Measurements from ENCODE around the gene DDAH1. TPM values are rescaled to one million over a fixed set of nuclear protein-coding genes. Genes with fewer than 3 reads are reported as not detected.

The DDAH1 gene
- total and polyA plus RNA-seq, 2 of the 8 experiments (the other 6 are each of a cell fraction or from before 2014, with no cell fraction given): 22.8 to 54.5 TPM

GRCh38 chr1:85339656-85340399 is 125.1 kb downstream of the DDAH1 start:
- H3K27me3 ChIP-seq (replicated peaks in 1 of 4; ENCODE audit: control insufficient read depth in 3 of 4, extremely low read depth in 1 of 4, insufficient read depth in 3 of 4, low read length in 3 of 4): no peaks in the 10 kb centered on the region
- no peaks in the 10 kb centered on the region for H3K36me3 ChIP-seq (ENCODE audit: control insufficient read depth in 2 of 4, insufficient read depth in 4 of 4, low read length in 3 of 4)
- FAIRE-seq: no peak
- ChIA-PET CTCF (ENCODE audit: partially characterized antibody) (interaction anchor here (1.5 to 2.6 kb wide), 2 partner anchors 9 to 123 kb away, joined by 3 to 11 read pairs; no protein-coding TSS in a partner anchor), POLR2A (ENCODE audit: partially characterized antibody) (no interaction called here)
- H2BK120ac ChIP-seq (replicated peaks; ENCODE audit: low read depth, low read length): peak overlapping the region; percentile 79
- H3K79me2 ChIP-seq (ENCODE audit: control insufficient read depth in 1 of 2, insufficient read depth in 2 of 2, low read length in 2 of 2): no peaks in the 10 kb centered on the region
- no peak overlapping the region for H4K8ac ChIP-seq (ENCODE audit: extremely low read depth, insufficient read depth, low read length)
- H4K20me1 ChIP-seq (replicated peaks in 1 of 2; ENCODE audit: control insufficient read depth in 1 of 2, insufficient read depth in 2 of 2, low read length in 2 of 2): no peaks in the 10 kb centered on the region
- H2BK12ac ChIP-seq (ENCODE audit: low read depth, low read length): peak overlapping the region; percentile 64; the same call in 1 of the 2 replicates
- H3K23ac ChIP-seq (ENCODE audit: insufficient read length): no peak overlapping the region
- H3K9me3 ChIP-seq (ENCODE audit: insufficient read depth in 2 of 2, low read depth in 1 of 2, low read length in 1 of 2): no peaks in the 10 kb centered on the region
- 0 out of 2 replicates have a peak overlapping the region, but pooled peaks have one; percentile 66 for H2BK20ac ChIP-seq (ENCODE audit: low read length)
- H3K56ac ChIP-seq (replicated peaks; ENCODE audit: insufficient read length, low read depth, low read length): no peak overlapping the region
- H3K4me2 ChIP-seq (ENCODE audit: insufficient read depth in 1 of 2, low read depth in 2 of 2, low read length in 2 of 2): no peak overlapping the region
- peak overlapping the region; percentile 87; the same call in 1 of the 2 replicates for H2AK5ac ChIP-seq (ENCODE audit: low read depth, low read length)
- no peak overlapping the region for H4K91ac ChIP-seq (replicated peaks; ENCODE audit: insufficient read length, low read length)
- 84% methylated on average over 7 of the region's 7 CpGs; no CpG with 5 or more reads in 1 of the 2 experiments for WGBS, 2 experiments (ENCODE audit: extremely low coverage in 1 of 2, insufficient coverage in 1 of 2, insufficient read length in 1 of 2, insufficient replicate concordance in 2 of 2, low coverage in 1 of 2, low lambda C conversion rate in 2 of 2, missing lambda C conversion rate in 1 of 2)
- H3K9ac ChIP-seq (replicated peaks in 1 of 4; ENCODE audit: extremely low read depth in 1 of 4, low read depth in 3 of 4, low read length in 3 of 4): no peak overlapping the region
- H3K23me2 ChIP-seq (ENCODE audit: low read depth, low read length): no peaks in the 10 kb centered on the region
- H3K4me3 ChIP-seq (ENCODE audit: extremely low read depth in 1 of 4, insufficient read depth in 2 of 4, low read depth in 3 of 4, low read length in 4 of 4): no peak overlapping the region
- no peak overlapping the region for H3K4ac ChIP-seq (replicated peaks; ENCODE audit: insufficient read length, low read depth, low read length)
- H3K14ac ChIP-seq (ENCODE audit: insufficient read length): no peak overlapping the region
- H3K27ac ChIP-seq (ENCODE audit: low read depth, low read length): no peak overlapping the region
- no peak overlapping the region for H2AFZ ChIP-seq (ENCODE audit: low read length)
- no peak overlapping the region; the same call in 1 of the 2 replicates for H2BK15ac ChIP-seq (ENCODE audit: low read length)
- H4K5ac ChIP-seq (ENCODE audit: insufficient read length, low read depth, low read length): no peak overlapping the region
- H2BK5ac ChIP-seq (ENCODE audit: low read depth, low read length): no peak overlapping the region
- TF ChIP-seq SUZ12 (IDR thresholded peaks at IDR 0.05; ENCODE audit: low read length) (no peak), CTCF (IDR thresholded peaks at IDR 0.05; ENCODE audit: control extremely low read depth in 1 of 3, insufficient read depth in 1 of 3, low read depth in 1 of 3, low read length in 3 of 3) (no peak), CBX5 (IDR thresholded peaks at IDR 0.05; ENCODE audit: low read depth, low read length) (no peak), NRF1 (IDR thresholded peaks at IDR 0.05; ENCODE audit: low read depth, low read length) (no peak)
- H3K4me1 ChIP-seq (replicated peaks in 1 of 4; ENCODE audit: control insufficient read depth in 3 of 4, insufficient read depth in 4 of 4, low read length in 3 of 4): peaks cover 0 to 7% (median 1%) of the 10 kb centered on the region in 4 experiments; a peak in 3 of 7 replicates
- H3K18ac ChIP-seq (ENCODE audit: extremely low read depth, low read length): peak overlapping the region; percentile 51; the same call in 1 of the 2 replicates
- DNase-seq (ENCODE audit: low read depth in 1 of 2, low spot score in 2 of 2): no peak
- H3K79me1 ChIP-seq (ENCODE audit: low read depth, low read length): no peaks in the 10 kb centered on the region
